Right lobe of liver (tissue), 4 donors: ENCODE data around the gene CTDSPL.

Source experiments
- POLR2A ChIP-seq: fragments of 450-650 bp; IDR thresholded peaks from one replicate; pipeline ENCODE4 v1.6.1; 2017; ENCODE audit warnings: antibody characterized with exemption, mild to moderate bottlenecking
- TF ChIP-seq, protein P1 (sequence below), 4 donors: fragments of 200-600 bp in 3 of 4; fragments of 450-650 bp in 1 of 4; IDR thresholded peaks; one replicate each; pipeline versions ENCODE4 v1.5.1 to v1.8.0; 2016 to 2022; ENCODE audit warnings: antibody characterized with exemption in 4 of 4, mild to moderate bottlenecking in 2 of 4
- donor health status: DM: no; HTN: no; CAD: no.
- donor health status: DM: no; HTN: no; CAD: no.
- donor health status: DM: no; HTN: yes; CAD: no.

DNA sequence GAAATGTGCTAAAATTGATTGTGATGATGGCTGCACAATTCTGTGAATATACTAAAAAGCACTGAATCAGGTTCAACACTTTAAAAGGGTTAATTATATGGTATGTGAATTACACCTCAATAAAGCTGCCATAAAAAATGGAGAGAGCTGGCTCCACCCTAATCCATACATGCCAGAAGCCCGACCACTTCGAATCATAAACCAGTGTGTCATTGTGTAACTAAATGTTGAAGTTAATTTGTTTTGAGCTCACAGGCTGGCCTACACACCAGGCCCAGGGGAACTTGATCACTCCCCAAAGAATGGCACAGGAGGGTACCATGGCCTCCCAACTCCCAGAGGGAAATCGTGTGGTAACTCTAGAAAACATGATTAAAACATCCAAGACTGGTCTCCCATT lies 153.8 kb downstream of the CTDSPL start:
- TF ChIP-seq, protein P1, sequence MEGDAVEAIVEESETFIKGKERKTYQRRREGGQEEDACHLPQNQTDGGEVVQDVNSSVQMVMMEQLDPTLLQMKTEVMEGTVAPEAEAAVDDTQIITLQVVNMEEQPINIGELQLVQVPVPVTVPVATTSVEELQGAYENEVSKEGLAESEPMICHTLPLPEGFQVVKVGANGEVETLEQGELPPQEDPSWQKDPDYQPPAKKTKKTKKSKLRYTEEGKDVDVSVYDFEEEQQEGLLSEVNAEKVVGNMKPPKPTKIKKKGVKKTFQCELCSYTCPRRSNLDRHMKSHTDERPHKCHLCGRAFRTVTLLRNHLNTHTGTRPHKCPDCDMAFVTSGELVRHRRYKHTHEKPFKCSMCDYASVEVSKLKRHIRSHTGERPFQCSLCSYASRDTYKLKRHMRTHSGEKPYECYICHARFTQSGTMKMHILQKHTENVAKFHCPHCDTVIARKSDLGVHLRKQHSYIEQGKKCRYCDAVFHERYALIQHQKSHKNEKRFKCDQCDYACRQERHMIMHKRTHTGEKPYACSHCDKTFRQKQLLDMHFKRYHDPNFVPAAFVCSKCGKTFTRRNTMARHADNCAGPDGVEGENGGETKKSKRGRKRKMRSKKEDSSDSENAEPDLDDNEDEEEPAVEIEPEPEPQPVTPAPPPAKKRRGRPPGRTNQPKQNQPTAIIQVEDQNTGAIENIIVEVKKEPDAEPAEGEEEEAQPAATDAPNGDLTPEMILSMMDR (IDR thresholded peaks at IDR 0.05): no peak
- no peak for TF ChIP-seq POLR2A
